Measurements from ENCODE around the gene PPP6R1. TPM values are rescaled to one million over a fixed set of nuclear protein-coding genes. Genes with fewer than 3 reads are reported as not detected.

The PPP6R1 gene
- total RNA-seq, 1 donor from 2014 or later, result 71.5 TPM

DNA sequence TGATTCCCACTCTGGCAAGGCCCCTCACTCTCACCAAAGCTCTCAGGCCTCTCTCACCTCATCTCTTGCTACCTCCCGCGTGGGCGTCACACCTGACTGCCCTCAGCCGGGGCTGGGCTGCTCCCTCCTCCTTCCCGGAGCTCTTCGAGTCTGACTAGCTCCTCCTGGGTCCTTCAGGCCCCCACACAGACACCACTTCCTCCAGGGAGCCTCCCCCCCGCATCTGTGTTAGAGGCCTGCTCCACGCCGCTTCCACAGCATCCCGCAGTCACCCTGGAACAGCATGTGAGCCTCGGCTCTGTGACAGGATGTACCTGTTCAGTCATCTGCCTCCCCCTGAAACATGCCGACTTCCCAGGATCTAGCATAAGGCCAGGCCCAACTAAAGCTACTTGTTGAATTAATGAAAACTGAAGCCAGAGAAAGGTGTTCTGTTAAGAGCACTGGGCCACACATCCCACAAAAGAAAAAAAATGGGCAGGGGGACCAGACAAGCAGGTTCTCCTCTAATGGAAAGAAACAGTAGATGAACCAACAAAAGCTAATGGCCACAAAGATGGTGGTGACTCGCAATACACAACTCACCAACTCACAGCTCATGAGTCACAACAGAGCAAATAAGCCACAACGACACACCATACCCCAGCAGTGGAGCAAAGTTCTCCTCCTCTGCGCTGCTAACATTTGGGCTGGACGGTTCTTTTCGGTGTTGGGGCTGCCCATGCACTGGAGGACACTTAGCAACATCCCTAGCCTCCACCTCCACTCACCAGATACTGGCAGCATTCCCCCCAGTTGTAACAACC, 3.0 kb downstream of the PPP6R1 start:
- no peaks in the 10 kb centered on the region for H3K36me3 Mint-ChIP-seq
- DNase-seq (ENCODE audit: extremely low spot score, unreplicated experiment), result no peak
- peaks cover 50% of the 10 kb centered on the region for H3K4me1 Mint-ChIP-seq (ENCODE audit: unreplicated experiment)
- peak overlapping the region; percentile 97 for H3K4me3 Mint-ChIP-seq
- H3K27me3 Mint-ChIP-seq, result no peaks in the 10 kb centered on the region
- H3K9me3 Mint-ChIP-seq, result no peaks in the 10 kb centered on the region
- H3K27ac Mint-ChIP-seq, result peak overlapping the region; percentile 74
- TF ChIP-seq, protein P1, sequence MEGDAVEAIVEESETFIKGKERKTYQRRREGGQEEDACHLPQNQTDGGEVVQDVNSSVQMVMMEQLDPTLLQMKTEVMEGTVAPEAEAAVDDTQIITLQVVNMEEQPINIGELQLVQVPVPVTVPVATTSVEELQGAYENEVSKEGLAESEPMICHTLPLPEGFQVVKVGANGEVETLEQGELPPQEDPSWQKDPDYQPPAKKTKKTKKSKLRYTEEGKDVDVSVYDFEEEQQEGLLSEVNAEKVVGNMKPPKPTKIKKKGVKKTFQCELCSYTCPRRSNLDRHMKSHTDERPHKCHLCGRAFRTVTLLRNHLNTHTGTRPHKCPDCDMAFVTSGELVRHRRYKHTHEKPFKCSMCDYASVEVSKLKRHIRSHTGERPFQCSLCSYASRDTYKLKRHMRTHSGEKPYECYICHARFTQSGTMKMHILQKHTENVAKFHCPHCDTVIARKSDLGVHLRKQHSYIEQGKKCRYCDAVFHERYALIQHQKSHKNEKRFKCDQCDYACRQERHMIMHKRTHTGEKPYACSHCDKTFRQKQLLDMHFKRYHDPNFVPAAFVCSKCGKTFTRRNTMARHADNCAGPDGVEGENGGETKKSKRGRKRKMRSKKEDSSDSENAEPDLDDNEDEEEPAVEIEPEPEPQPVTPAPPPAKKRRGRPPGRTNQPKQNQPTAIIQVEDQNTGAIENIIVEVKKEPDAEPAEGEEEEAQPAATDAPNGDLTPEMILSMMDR (conservative IDR thresholded peaks at IDR 0.05), result no peak

DNA sequence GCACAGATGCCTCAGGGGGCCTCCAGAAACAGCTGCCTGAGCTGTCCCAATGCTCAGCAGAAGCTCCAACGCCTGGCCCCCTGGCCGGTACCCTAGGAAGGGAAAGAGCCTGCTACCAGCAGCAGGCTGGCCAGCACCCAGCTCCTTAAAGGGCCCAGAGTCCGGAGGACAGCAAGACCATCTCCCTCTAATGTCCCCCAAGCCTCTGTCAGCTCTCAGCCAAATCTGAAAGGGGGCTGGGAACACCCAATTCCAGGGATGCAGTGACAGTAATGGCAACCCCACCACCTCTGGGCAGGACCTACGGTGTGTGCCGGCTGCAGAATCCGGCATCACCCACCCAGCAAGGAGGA, 4.2 kb downstream of the PPP6R1 start:
- Mint-ChIP-seq H3K4me1 (ENCODE audit: unreplicated experiment) (peaks cover 51% of the 10 kb centered on the region), H3K36me3 (no peaks in the 10 kb centered on the region), H3K9me3 (no peaks in the 10 kb centered on the region), H3K27ac (no peak overlapping the region), H3K4me3 (peak overlapping the region; percentile 39), H3K27me3 (no peaks in the 10 kb centered on the region)
- DNase-seq (ENCODE audit: extremely low spot score, unreplicated experiment), result no peak
- TF ChIP-seq, protein P1 (conservative IDR thresholded peaks at IDR 0.05), result no peak

DNA sequence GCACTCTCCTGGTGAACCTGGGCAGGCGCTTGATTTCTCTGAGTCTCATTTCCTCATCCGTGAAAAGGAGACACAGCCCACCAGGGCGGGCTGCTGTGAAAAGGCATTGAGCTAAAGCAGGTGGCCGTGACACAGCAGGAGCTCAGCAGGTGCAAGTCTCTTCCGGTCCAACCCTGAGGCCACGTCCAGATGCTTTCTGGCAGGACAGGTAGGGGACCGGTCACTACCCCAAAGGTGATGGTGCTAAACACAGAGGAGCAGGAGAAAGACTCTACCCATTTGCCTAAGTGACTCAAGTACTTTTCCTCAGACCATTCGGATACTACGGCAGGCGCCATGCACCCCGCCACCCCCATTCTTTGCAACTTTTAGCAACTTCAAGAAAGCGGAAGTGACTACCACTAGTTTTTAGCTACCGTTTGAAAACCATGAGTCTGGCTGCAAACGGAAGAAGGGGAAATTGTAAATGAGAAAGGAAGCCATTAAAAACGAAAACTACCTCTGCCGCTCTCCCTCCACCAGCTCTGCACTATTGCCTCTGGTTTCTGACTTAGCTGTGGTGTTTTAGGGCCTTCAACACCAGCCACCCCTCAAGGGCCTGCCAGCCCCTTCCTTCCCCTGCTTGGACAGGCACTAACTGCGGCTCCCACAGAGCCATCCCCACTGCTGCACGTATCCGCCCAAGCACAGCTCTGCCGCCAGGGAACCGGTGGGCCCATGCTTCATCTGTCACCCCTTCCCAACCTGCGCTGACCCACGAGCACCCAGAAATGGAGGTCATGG, 4.8 kb downstream of the PPP6R1 start:
- no peak for DNase-seq (ENCODE audit: extremely low spot score, unreplicated experiment)
- Mint-ChIP-seq H3K4me3 (no peak overlapping the region), H3K9me3 (no peaks in the 10 kb centered on the region), H3K27ac (no peak overlapping the region), H3K4me1 (ENCODE audit: unreplicated experiment) (peaks cover 48% of the 10 kb centered on the region), H3K27me3 (no peaks in the 10 kb centered on the region), H3K36me3 (no peaks in the 10 kb centered on the region)
- TF ChIP-seq, protein P1 (conservative IDR thresholded peaks at IDR 0.05), result no peak

DNA sequence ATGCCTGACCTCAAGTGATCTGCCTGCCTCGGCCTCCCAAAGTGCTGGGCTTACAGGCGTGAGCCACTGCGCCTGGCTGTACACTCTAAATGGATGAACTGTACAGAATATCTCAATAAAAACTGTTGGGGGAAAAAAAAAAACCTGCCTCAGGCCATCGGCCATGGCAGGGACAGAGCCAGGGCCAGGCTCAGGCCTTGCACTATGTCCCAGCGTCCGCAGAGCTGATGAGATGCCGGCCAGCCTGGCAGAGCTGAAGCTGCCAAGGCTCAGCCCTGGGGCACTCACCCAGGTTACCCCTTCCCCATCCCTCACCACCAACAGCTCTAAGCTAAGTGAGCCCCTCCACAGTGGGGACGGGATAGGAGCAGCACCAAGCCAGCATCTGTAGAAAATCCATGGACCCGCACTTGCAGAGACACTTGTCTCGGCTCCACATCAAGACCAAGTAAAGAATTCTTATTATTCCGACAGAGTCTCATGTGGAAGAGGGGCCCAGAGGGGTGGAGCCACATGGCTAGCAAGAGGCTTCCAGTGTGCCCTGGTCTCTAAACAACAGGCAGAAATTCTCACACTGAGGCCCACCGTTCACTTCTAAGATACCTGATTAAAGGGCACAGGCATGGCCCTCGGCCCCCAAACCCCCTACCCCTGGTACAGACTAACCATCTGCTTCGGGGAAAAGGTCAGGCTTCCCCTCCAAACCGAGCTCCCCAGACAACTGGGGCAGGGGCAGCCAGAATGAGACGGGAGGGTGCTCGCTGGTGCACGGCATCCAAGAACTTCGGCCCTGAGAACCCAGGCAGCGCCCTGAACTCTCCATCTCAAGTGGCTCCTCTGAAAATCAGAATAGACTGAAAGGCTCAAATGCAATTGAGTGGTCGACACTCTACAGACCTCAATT, 5.8 kb downstream of the PPP6R1 start:
- Mint-ChIP-seq H3K9me3 (no peaks in the 10 kb centered on the region), H3K27ac (peak overlapping the region; percentile 48), H3K36me3 (no peaks in the 10 kb centered on the region), H3K4me3 (no peak overlapping the region), H3K27me3 (no peaks in the 10 kb centered on the region), H3K4me1 (ENCODE audit: unreplicated experiment) (peaks cover 58% of the 10 kb centered on the region)
- TF ChIP-seq, protein P1 (conservative IDR thresholded peaks at IDR 0.05), result no peak
- peak; percentile 62 for DNase-seq (ENCODE audit: extremely low spot score, unreplicated experiment)

DNA sequence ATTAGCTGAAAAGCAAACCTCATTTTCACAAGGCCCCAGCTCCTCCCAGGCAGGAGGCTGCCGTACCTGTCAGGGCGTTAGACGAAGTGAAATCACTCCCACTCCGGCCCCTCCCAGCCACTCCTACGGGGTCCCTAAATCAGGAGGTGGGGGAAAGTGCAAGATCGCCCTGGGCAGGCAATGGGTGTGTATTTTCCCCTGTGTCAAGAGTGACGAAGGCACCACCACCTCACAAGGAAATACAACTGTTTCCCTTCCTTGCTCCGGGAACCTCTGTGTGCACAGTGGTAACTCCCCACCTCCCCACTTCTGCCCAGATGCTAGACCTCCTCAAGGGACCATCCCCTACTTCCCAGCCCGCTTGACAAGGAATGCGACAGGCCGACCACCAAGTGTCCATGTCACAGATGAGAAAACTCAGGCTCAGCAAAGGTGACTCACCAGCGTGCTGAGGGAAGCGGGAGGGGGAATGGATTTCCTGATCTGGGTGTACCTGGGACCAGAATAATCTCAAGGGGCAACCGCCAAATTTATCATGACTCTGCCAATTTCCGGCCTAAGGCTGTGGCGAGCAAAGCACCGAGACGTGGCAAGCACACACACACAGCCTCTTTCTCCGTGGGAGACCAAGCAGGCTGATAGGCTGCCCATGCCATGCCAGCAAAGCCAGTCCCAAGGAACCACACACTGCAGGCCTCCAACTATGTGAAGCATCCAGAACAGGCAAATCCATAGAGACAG, 7.3 kb downstream of the PPP6R1 start:
- no peaks in the 10 kb centered on the region for H3K36me3 Mint-ChIP-seq
- no peaks in the 10 kb centered on the region for H3K9me3 Mint-ChIP-seq
- H3K27ac Mint-ChIP-seq, result peak overlapping the region; percentile 92
- TF ChIP-seq, protein P1 (conservative IDR thresholded peaks at IDR 0.05), result no peak
- H3K27me3 Mint-ChIP-seq, result no peaks in the 10 kb centered on the region
- DNase-seq (ENCODE audit: extremely low spot score, unreplicated experiment), result no peak
- H3K4me1 Mint-ChIP-seq (ENCODE audit: unreplicated experiment), result peaks cover 46% of the 10 kb centered on the region
- H3K4me3 Mint-ChIP-seq, result peak overlapping the region; percentile 67
